H1 (cell line): ENCODE measurements around the gene ABHD14A. TPM values are rescaled to one million over a fixed set of nuclear protein-coding genes. Genes with fewer than 3 reads are reported as not detected.

Experiments used
- CTCF ChIA-PET: fragments of 300-600 bp; sonication (Branson Sonifier 250); formaldehyde crosslinking; loops from one replicate; lab custom pipeline; 2021; ENCODE audit not compliant: partially characterized antibody; lab: Charles Lee
- POLR2A ChIA-PET: fragments of 300-600 bp; sonication (Branson Sonifier 250); formaldehyde crosslinking; loops from one replicate; lab custom pipeline; 2021; ENCODE audit warnings: inconsistent platforms; ENCODE audit not compliant: partially characterized antibody; lab: Charles Lee
- DNase-seq, 2 experiments: peaks; one replicate each; pipeline versions ENCODE4 v3.0.0 to v3.0.0-alpha.2; 2010 to 2022; ENCODE audit warnings: low spot score in 2 of 2, low read depth in 1 of 2, mixed read lengths in 1 of 2
- FAIRE-seq: peaks from 2 replicates; lab custom pipeline; 2011; peaks lifted over from hg19 to GRCh38; lab: Jason Lieb, UNC
- H2AFZ ChIP-seq: 2 replicates; pipeline ENCODE4 v1.8.1; 2012; ENCODE audit warnings: low read length, inconsistent platforms
- H2AK5ac ChIP-seq: 2 replicates; pipeline ENCODE4 v1.6.1; 2013; ENCODE audit warnings: low read depth, low read length
- H2BK120ac ChIP-seq: replicated peaks from 2 replicates; pipeline ENCODE3; 2013; ENCODE audit warnings: low read depth, low read length, inconsistent platforms
- H2BK12ac ChIP-seq: 2 replicates; pipeline ENCODE4 v1.6.1; 2013; ENCODE audit warnings: low read depth, low read length
- H2BK15ac ChIP-seq: 2 replicates; pipeline ENCODE4 v1.6.1; 2013; ENCODE audit warnings: low read length
- H2BK20ac ChIP-seq: 2 replicates; pipeline ENCODE4 v1.6.1; 2013; ENCODE audit warnings: low read length
- H2BK5ac ChIP-seq: 2 replicates; pipeline ENCODE4 v1.6.1; 2013; ENCODE audit warnings: low read depth, low read length
- H3K14ac ChIP-seq: 2 replicates; pipeline ENCODE4 v1.6.1; 2013; ENCODE audit warnings: inconsistent platforms; ENCODE audit not compliant: insufficient read length
- H3K18ac ChIP-seq: 2 replicates; pipeline ENCODE4 v1.6.1; 2013; ENCODE audit warnings: low read length; ENCODE audit errors: extremely low read depth
- H3K23ac ChIP-seq: 2 replicates; pipeline ENCODE4 v1.6.1; 2013; ENCODE audit warnings: inconsistent platforms; ENCODE audit not compliant: insufficient read length
- H3K23me2 ChIP-seq: 2 replicates; pipeline ENCODE4 v1.6.1; 2013; ENCODE audit warnings: low read depth, low read length
- H3K27ac ChIP-seq: 2 replicates; pipeline ENCODE4 v1.6.1; 2011; ENCODE audit warnings: low read depth, low read length, inconsistent platforms
- H3K27me3 ChIP-seq, 4 experiments: replicated peaks in 1 of 4; 1 replicate in 1 of 4; 2 replicates in 3 of 4; pipeline versions ENCODE4 v1.6.1 to v1.8.1; 2011 to 2013; ENCODE audit warnings: low read length in 3 of 4, mild to moderate bottlenecking in 3 of 4, inconsistent platforms in 2 of 4, mixed read lengths in 2 of 4, moderate library complexity in 1 of 4; ENCODE audit not compliant: control insufficient read depth in 3 of 4, insufficient read depth in 3 of 4; ENCODE audit errors: extremely low read depth in 1 of 4
- H3K36me3 ChIP-seq, 4 experiments: 2 replicates each; pipeline versions ENCODE4 v1.6.1 to v1.8.1; 2011 to 2013; ENCODE audit warnings: mild to moderate bottlenecking in 4 of 4, low read length in 3 of 4, moderate library complexity in 2 of 4, control low read depth in 1 of 4, inconsistent platforms in 1 of 4; ENCODE audit not compliant: insufficient read depth in 4 of 4, control insufficient read depth in 2 of 4
- H3K4ac ChIP-seq: replicated peaks from 2 replicates; pipeline ENCODE3; 2013; ENCODE audit warnings: low read length, low read depth, mixed read lengths, inconsistent platforms; ENCODE audit not compliant: insufficient read length
- H3K4me1 ChIP-seq, 4 experiments: replicated peaks in 1 of 4; 1 replicate in 1 of 4; 2 replicates in 3 of 4; pipeline versions ENCODE4 v1.6.1 to v1.8.1; 2011 to 2013; ENCODE audit warnings: low read length in 3 of 4, inconsistent platforms in 2 of 4, mixed read lengths in 1 of 4; ENCODE audit not compliant: insufficient read depth in 4 of 4, control insufficient read depth in 3 of 4
- H3K4me2 ChIP-seq, 2 experiments: 2 replicates each; pipeline versions ENCODE4 v1.6.1 to v1.8.1; 2011 to 2013; ENCODE audit warnings: low read depth in 2 of 2, low read length in 2 of 2, control low read depth in 1 of 2, inconsistent platforms in 1 of 2, mild to moderate bottlenecking in 1 of 2; ENCODE audit not compliant: insufficient read depth in 1 of 2
- H3K4me3 ChIP-seq, 4 experiments: fragments of 200-600, 300-600 bp in 1 of 4; sonication (generic), shearing (Covaris generic), sonication (Bioruptor Twin) in 1 of 4; 2 replicates each; pipeline versions ENCODE4 v1.5.1 to v1.8.1; 2011 to 2016; ENCODE audit warnings: low read length in 4 of 4, low read depth in 3 of 4, control low read depth in 2 of 4, inconsistent platforms in 2 of 4, mild to moderate bottlenecking in 2 of 4, mixed read lengths in 1 of 4, moderate library complexity in 1 of 4; ENCODE audit not compliant: insufficient read depth in 2 of 4; ENCODE audit errors: extremely low read depth in 1 of 4
- H3K56ac ChIP-seq: replicated peaks from 2 replicates; pipeline ENCODE3; 2013; ENCODE audit warnings: low read depth, mild to moderate bottlenecking, mixed read lengths, low read length, inconsistent platforms; ENCODE audit not compliant: insufficient read length
- H3K79me1 ChIP-seq: 2 replicates; pipeline ENCODE4 v1.6.1; 2013; ENCODE audit warnings: low read depth, low read length, control low read depth
- H3K79me2 ChIP-seq, 2 experiments: 2 replicates each; pipeline versions ENCODE4 v1.6.1 to v1.8.1; 2012 to 2013; ENCODE audit warnings: low read length in 2 of 2, mild to moderate bottlenecking in 2 of 2, inconsistent platforms in 1 of 2; ENCODE audit not compliant: insufficient read depth in 2 of 2, control insufficient read depth in 1 of 2
- H3K9ac ChIP-seq, 4 experiments: replicated peaks in 1 of 4; 1 replicate in 1 of 4; 2 replicates in 3 of 4; pipeline versions ENCODE4 v1.6.1 to v1.8.1; 2011 to 2013; ENCODE audit warnings: low read depth in 3 of 4, low read length in 3 of 4, control low read depth in 2 of 4, mild to moderate bottlenecking in 2 of 4, moderate library complexity in 2 of 4, inconsistent platforms in 1 of 4; ENCODE audit errors: extremely low read depth in 1 of 4
- H3K9me3 ChIP-seq, 2 experiments: 2 replicates each; pipeline versions ENCODE4 v1.6.1 to v1.8.1; 2012 to 2013; ENCODE audit warnings: mild to moderate bottlenecking in 2 of 2, moderate library complexity in 2 of 2, control low read depth in 1 of 2, inconsistent platforms in 1 of 2, low read depth in 1 of 2, low read length in 1 of 2, mixed read lengths in 1 of 2; ENCODE audit not compliant: insufficient read depth in 2 of 2
- H4K20me1 ChIP-seq, 2 experiments: replicated peaks in 1 of 2; 2 replicates each; pipeline versions ENCODE3 to v1.8.1; 2011 to 2013; ENCODE audit warnings: inconsistent platforms in 2 of 2, low read length in 2 of 2, mild to moderate bottlenecking in 1 of 2; ENCODE audit not compliant: insufficient read depth in 2 of 2, control insufficient read depth in 1 of 2
- H4K5ac ChIP-seq: 2 replicates; pipeline ENCODE4 v1.6.1; 2013; ENCODE audit warnings: low read length, low read depth, mixed read lengths, inconsistent platforms; ENCODE audit not compliant: insufficient read length
- H4K8ac ChIP-seq: 2 replicates; pipeline ENCODE4 v1.8.0; 2013; ENCODE audit warnings: mild to moderate bottlenecking, moderate library complexity, low read length, inconsistent platforms; ENCODE audit not compliant: insufficient read depth; ENCODE audit errors: extremely low read depth
- H4K91ac ChIP-seq: replicated peaks from 2 replicates; pipeline ENCODE3; 2013; ENCODE audit warnings: low read length, mixed read lengths, inconsistent platforms; ENCODE audit not compliant: insufficient read length
- CHD2 ChIP-seq: IDR thresholded peaks from 2 replicates; pipeline ENCODE4 v1.6.1; 2012; ENCODE audit warnings: low read length, improper control_type of control experiment
- EGR1 ChIP-seq: IDR thresholded peaks from 2 replicates; pipeline ENCODE4 v1.6.1; 2011; ENCODE audit warnings: low read depth, low read length, borderline replicate concordance
- PHF8 ChIP-seq: fragments of 200-600 bp; sonication (generic); conservative IDR thresholded peaks from 2 replicates; pipeline ENCODE4 v1.7.1; 2012; ENCODE audit warnings: low read depth, mild to moderate bottlenecking, inconsistent platforms, low read length, moderate library complexity
- SIN3A ChIP-seq, 2 experiments: IDR thresholded peaks in 1 of 2; conservative IDR thresholded peaks in 1 of 2; 2 replicates each; pipeline ENCODE4 v1.6.1; 2011 to 2012; ENCODE audit warnings: low read length in 2 of 2, improper control_type of control experiment in 1 of 2, low read depth in 1 of 2, mild to moderate bottlenecking in 1 of 2
- WGBS, 2 experiments: shearing (Covaris generic) in 1 of 2; methylation state at CpG; one replicate each; pipeline versions ENCODE4 v1.1.6 to v1.1.7; 2013 to 2015; ENCODE audit warnings: low lambda C conversion rate in 2 of 2, mixed read lengths in 2 of 2, inconsistent platforms in 1 of 2, low coverage in 1 of 2, missing lambda C conversion rate in 1 of 2; ENCODE audit not compliant: insufficient replicate concordance in 2 of 2, insufficient coverage in 1 of 2, insufficient read length in 1 of 2; ENCODE audit errors: extremely low coverage in 1 of 2, missing lambda C conversion rate in 1 of 2; 5-methylcytosine and 5-hydroxymethylcytosine counted together
- polyA plus RNA-seq, 7 experiments: library from polyadenylated mRNA; depleted of rRNA in 3 of 7; stranded (reverse) in 5 of 7; unstranded in 2 of 7; fragments of >200 nt in 5 of 7; fragments of 200-250 nt in 2 of 7; gene quantifications; 1 replicate in 5 of 7; 2 replicates in 1 of 7; 4 replicates in 1 of 7; pipeline versions ENCODE4 v1.2.1 to v1.2.3, GENCODE V29; 2011 to 2013; ENCODE audit warnings: missing spikeins in 2 of 7, mixed read lengths in 2 of 7
- total RNA-seq: library from RNA; stranded (reverse); fragmentation: NEBNext Ultra II Directional; extraction: Animal tissue kit (Norgen Biotek cat#: 25700); gene quantifications from 2 replicates; pipeline ENCODE4 v1.2.1, GENCODE V29; 2021

Gene ABHD14A
- total and polyA plus RNA-seq, 2 of the 8 experiments (the other 6 are each of a cell fraction or from before 2014, with no cell fraction given), result 4.6 to 9.8 TPM

- Histone ChIP-seq H3K14ac (no peak overlapping the region), H3K27ac (no peak overlapping the region), H3K79me2 (no peaks in the 10 kb centered on the region), H3K9me3 (no peaks in the 10 kb centered on the region), H3K23me2 (peaks cover 4% of the 10 kb centered on the region; the same call in 1 of the 2 replicates), H2AFZ (no peak overlapping the region), H2BK5ac (no peak overlapping the region), H3K23ac (no peak overlapping the region), H3K56ac (no peak overlapping the region), H4K20me1 (no peaks in the 10 kb centered on the region), H2BK12ac (no peak overlapping the region), H3K79me1 (no peaks in the 10 kb centered on the region), H4K91ac (no peak overlapping the region), H3K4me3 (no peak overlapping the region), H2BK20ac (no peak overlapping the region), H3K4ac (no peak overlapping the region), H2AK5ac (no peak overlapping the region), H2BK120ac (no peak overlapping the region), H4K8ac (no peak overlapping the region), H3K4me1 (peaks cover 0 to 8% (median 5%) of the 10 kb centered on the region in 4 experiments; a peak in 6 of 7 replicates), H3K4me2 (no peak overlapping the region), H3K18ac (no peak overlapping the region), H4K5ac (no peak overlapping the region), H3K27me3 (peaks cover 15 to 33% (median 28%) of the 10 kb centered on the region in 4 experiments), H3K36me3 (no peaks in the 10 kb centered on the region), H3K9ac (no peak overlapping the region), H2BK15ac (no peak overlapping the region)
- POLR2A ChIA-PET, result interaction anchor here (0.6 to 15.7 kb wide), 4 partner anchors 10 to 379 kb away, joined by 3 to 148 read pairs (median 68); partner anchors contain the start of genes PCBP4, RPL29 and RRP9
- CTCF ChIA-PET, result interaction anchor here (0.6 to 5.7 kb wide), 8 partner anchors 8 to 1409 kb away, joined by 3 to 29 read pairs (median 4); partner anchors contain the start of genes ABHD14B, ACY1, PARP3 and RRP9
- FAIRE-seq (no peak), DNase-seq (no peak)
- 84% methylated on average over 2 of the region's 2 CpGs; no CpG with 5 or more reads in 1 of the 2 experiments for WGBS, 2 experiments
- TF ChIP-seq PHF8 (no peak), SIN3A (conservative IDR thresholded peaks at IDR 0.05 in 1 of 2, IDR thresholded peaks at IDR 0.05 in 1 of 2; ENCODE audit: low read depth in 1 of 2, low read length in 2 of 2) (no peak), EGR1 (no peak), CHD2 (no peak)
These were observed 24.0 kb upstream of the ABHD14A start for GRCh38 chr3:51950899-51951298.
